ENCODE results near the gene WDFY3. TPM values are rescaled to one million over a fixed set of nuclear protein-coding genes. Genes with fewer than 3 reads are reported as not detected.

Gene WDFY3
- total and polyA plus RNA-seq, 2 of the 4 experiments (the other 2 are of a cell fraction), result 12.5 to 58.1 TPM

DNA sequence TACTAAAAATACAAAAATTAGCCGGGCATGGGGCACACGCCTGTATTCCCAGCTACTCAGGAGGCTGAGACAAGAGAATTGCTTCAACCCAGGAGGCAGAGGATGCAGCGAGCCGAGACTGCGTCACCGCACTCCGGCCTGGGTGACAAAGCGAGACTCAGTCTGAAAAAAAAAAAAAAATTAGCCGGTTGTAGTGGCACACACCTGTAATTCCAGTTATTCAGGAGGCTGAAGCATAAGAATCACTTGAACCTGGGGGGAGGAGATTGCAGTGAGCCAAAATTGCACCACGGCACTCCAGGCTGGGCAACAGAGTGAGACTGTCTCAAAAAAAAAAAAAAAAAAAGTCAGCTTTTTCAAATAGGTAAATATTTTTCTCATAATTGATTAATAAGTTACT is 71.9 kb downstream of the WDFY3 start:
- H2AK9ac ChIP-seq (replicated peaks; ENCODE audit: low read depth, low read length, poor library complexity), result no peak overlapping the region
- ATAC-seq (ENCODE audit: low read depth), result no peak
- H2BK15ac ChIP-seq (ENCODE audit: low read depth, low read length), result no peak overlapping the region
- no peak overlapping the region for H3K23ac ChIP-seq (ENCODE audit: low read depth, low read length)
- H3K9me1 ChIP-seq (ENCODE audit: insufficient read depth, low read length), result peaks cover 3% of the 10 kb centered on the region
- TF ChIP-seq NFE2L2 (IDR thresholded peaks at IDR 0.05; ENCODE audit: low read depth, low read length), result no peak
- no peak for TF ChIP-seq MAZ (IDR thresholded peaks at IDR 0.05; ENCODE audit: borderline replicate concordance, low read depth, low read length)
- TF ChIP-seq, protein P1, sequence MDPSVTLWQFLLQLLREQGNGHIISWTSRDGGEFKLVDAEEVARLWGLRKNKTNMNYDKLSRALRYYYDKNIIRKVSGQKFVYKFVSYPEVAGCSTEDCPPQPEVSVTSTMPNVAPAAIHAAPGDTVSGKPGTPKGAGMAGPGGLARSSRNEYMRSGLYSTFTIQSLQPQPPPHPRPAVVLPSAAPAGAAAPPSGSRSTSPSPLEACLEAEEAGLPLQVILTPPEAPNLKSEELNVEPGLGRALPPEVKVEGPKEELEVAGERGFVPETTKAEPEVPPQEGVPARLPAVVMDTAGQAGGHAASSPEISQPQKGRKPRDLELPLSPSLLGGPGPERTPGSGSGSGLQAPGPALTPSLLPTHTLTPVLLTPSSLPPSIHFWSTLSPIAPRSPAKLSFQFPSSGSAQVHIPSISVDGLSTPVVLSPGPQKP (IDR thresholded peaks at IDR 0.05; ENCODE audit: borderline replicate concordance, low read depth, low read length), result no peak
- TF ChIP-seq BHLHE40 (IDR thresholded peaks at IDR 0.05; ENCODE audit: low read depth, low read length), result no peak
- no peak for TF ChIP-seq POLR2A (IDR thresholded peaks at IDR 0.05; ENCODE audit: low read depth, low read length)
- TF ChIP-seq, protein P2, sequence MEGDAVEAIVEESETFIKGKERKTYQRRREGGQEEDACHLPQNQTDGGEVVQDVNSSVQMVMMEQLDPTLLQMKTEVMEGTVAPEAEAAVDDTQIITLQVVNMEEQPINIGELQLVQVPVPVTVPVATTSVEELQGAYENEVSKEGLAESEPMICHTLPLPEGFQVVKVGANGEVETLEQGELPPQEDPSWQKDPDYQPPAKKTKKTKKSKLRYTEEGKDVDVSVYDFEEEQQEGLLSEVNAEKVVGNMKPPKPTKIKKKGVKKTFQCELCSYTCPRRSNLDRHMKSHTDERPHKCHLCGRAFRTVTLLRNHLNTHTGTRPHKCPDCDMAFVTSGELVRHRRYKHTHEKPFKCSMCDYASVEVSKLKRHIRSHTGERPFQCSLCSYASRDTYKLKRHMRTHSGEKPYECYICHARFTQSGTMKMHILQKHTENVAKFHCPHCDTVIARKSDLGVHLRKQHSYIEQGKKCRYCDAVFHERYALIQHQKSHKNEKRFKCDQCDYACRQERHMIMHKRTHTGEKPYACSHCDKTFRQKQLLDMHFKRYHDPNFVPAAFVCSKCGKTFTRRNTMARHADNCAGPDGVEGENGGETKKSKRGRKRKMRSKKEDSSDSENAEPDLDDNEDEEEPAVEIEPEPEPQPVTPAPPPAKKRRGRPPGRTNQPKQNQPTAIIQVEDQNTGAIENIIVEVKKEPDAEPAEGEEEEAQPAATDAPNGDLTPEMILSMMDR (conservative IDR thresholded peaks at IDR 0.05; ENCODE audit: low read depth, low read length), result no peak
- TF ChIP-seq RCOR1 (IDR thresholded peaks at IDR 0.05; ENCODE audit: insufficient replicate concordance, low read length), result no peak
- TF ChIP-seq RAD21 (IDR thresholded peaks at IDR 0.05; ENCODE audit: low read length), result no peak
- no peak for TF ChIP-seq RFX5 (IDR thresholded peaks at IDR 0.05; ENCODE audit: low read depth, low read length)
- no peak for TF ChIP-seq MAFK (IDR thresholded peaks at IDR 0.05; ENCODE audit: low read depth, low read length)
- TF ChIP-seq, protein P3, sequence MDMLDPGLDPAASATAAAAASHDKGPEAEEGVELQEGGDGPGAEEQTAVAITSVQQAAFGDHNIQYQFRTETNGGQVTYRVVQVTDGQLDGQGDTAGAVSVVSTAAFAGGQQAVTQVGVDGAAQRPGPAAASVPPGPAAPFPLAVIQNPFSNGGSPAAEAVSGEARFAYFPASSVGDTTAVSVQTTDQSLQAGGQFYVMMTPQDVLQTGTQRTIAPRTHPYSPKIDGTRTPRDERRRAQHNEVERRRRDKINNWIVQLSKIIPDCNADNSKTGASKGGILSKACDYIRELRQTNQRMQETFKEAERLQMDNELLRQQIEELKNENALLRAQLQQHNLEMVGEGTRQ (IDR thresholded peaks at IDR 0.05; ENCODE audit: low read depth, low read length), result no peak
- TF ChIP-seq CHD1 (IDR thresholded peaks at IDR 0.05; ENCODE audit: low read depth, low read length), result no peak
- TF ChIP-seq MXI1 (IDR thresholded peaks at IDR 0.05; ENCODE audit: borderline replicate concordance, low read depth, low read length), result no peak
- TF ChIP-seq SMC3 (IDR thresholded peaks at IDR 0.05; ENCODE audit: low read depth, low read length), result no peak
- no peak for TF ChIP-seq CEBPB (IDR thresholded peaks at IDR 0.05; ENCODE audit: low read depth, low read length)
- no peak for TF ChIP-seq FOS (IDR thresholded peaks at IDR 0.05; ENCODE audit: low read depth, low read length)
- ChIA-PET POLR2A (ENCODE audit: unreplicated experiment) (no interaction called here), CTCF (no interaction called here)
- no peak overlapping the region for H2BK120ac ChIP-seq (ENCODE audit: low read depth, low read length)
- H4K5ac ChIP-seq (ENCODE audit: low read depth, low read length), result no peak overlapping the region
- H4K20me1 ChIP-seq (ENCODE audit: insufficient read depth, low read length), result no peaks in the 10 kb centered on the region
- no peak overlapping the region for H2BK5ac ChIP-seq (ENCODE audit: low read depth, low read length, poor library complexity, severe bottlenecking)
- no peak overlapping the region for H3K4me2 ChIP-seq (ENCODE audit: low read depth, low read length)
- no peak overlapping the region for H2AFZ ChIP-seq (replicated peaks; ENCODE audit: low read length, poor library complexity)
- DNase-seq, result no peak
- H3K4me3 ChIP-seq (ENCODE audit: insufficient read depth, low read depth, low read length), result no peak overlapping the region
- H3K27me3 ChIP-seq (ENCODE audit: control insufficient read depth, insufficient read depth, low read length), result no peaks in the 10 kb centered on the region
- peaks cover 2% of the 10 kb centered on the region; the same call in 1 of the 2 replicates for H3K4me1 ChIP-seq (ENCODE audit: control insufficient read depth, insufficient read depth, low read length)
- in situ Hi-C loops (cut with MboI; ENCODE audit: low sequenced_read_pairs), result no loop called here
- H3K4ac ChIP-seq (ENCODE audit: low read depth, low read length), result no peak overlapping the region
- H3K9me3 ChIP-seq (ENCODE audit: control insufficient read depth, insufficient read depth, low read length), result no peaks in the 10 kb centered on the region
- H3K79me1 ChIP-seq (ENCODE audit: low read depth in 1 of 2, low read length in 2 of 2), result peaks cover 22 to 32% of the 10 kb centered on the region in 2 experiments
- intact Hi-C loops (cut with micrococcal nuclease), result no loop called here
- H3K18ac ChIP-seq (ENCODE audit: low read depth, low read length), result no peak overlapping the region
- no peak overlapping the region for H3K9ac ChIP-seq (ENCODE audit: low read depth, low read length)
- H3K27ac ChIP-seq (ENCODE audit: insufficient read depth, low read length), result no peak overlapping the region
- no peak overlapping the region for H3K14ac ChIP-seq (replicated peaks; ENCODE audit: low read depth, low read length)
- BruUV-seq (replicated peaks), result no TSS peak
- no peak overlapping the region for H3K56ac ChIP-seq (ENCODE audit: extremely low read depth, insufficient read depth, low read length)
- 100% methylated on average over 1 of the region's 10 CpGs; no CpG with 5 or more reads in 1 of the 2 experiments for WGBS, 2 experiments (ENCODE audit: extremely low coverage in 2 of 2, insufficient read length in 1 of 2)
- dilution Hi-C loops (cut with HindIII; ENCODE audit: low sequenced_read_pairs, unreplicated experiment), result no loop called here
- H4K91ac ChIP-seq (ENCODE audit: insufficient read depth, low read depth, low read length), result no peak overlapping the region
- no peaks in the 10 kb centered on the region for H3K36me3 ChIP-seq (ENCODE audit: control insufficient read depth, insufficient read depth, low read length)
- H2AK5ac ChIP-seq (ENCODE audit: low read depth, low read length), result no peak overlapping the region
- H4K8ac ChIP-seq (ENCODE audit: low read depth in 2 of 2, low read length in 2 of 2), result no peak overlapping the region
- no peak overlapping the region for H2BK20ac ChIP-seq (ENCODE audit: low read depth, low read length)
